ENCODE data around the gene CEACAM8.

DNA sequence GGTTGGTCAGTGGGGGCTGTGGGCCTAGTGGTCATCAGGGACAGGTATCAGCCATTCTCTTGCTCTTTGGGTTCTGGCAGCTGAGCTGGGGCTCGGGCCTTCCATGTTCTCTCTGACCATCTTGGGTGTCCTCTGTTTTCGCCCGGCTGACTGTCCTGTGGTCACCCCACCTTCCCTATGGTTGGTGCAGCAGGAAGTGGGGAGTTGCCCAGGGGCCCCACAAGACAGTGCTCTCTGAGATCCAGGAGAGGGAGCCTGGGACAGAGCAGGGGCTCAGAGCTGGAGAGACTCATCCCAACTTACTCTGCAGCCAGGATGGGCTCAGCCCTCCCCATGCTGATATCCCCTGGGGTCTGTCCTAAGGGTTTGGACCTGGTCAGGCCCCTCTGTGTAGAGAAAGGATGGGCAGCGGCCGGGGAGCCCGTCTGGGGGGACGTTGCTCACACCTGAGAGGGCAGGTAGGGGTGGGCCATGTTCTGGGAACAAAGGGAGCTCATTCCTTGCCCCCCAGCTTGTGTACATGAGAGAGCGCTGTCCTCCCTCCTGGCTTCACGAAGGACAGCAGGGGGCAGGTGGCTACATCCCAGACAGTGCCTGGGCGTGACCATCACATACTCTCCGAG lies 937 bp upstream of the CEACAM8 start:
- TF ChIP-seq, protein P1, sequence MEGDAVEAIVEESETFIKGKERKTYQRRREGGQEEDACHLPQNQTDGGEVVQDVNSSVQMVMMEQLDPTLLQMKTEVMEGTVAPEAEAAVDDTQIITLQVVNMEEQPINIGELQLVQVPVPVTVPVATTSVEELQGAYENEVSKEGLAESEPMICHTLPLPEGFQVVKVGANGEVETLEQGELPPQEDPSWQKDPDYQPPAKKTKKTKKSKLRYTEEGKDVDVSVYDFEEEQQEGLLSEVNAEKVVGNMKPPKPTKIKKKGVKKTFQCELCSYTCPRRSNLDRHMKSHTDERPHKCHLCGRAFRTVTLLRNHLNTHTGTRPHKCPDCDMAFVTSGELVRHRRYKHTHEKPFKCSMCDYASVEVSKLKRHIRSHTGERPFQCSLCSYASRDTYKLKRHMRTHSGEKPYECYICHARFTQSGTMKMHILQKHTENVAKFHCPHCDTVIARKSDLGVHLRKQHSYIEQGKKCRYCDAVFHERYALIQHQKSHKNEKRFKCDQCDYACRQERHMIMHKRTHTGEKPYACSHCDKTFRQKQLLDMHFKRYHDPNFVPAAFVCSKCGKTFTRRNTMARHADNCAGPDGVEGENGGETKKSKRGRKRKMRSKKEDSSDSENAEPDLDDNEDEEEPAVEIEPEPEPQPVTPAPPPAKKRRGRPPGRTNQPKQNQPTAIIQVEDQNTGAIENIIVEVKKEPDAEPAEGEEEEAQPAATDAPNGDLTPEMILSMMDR (IDR thresholded peaks at IDR 0.05), result no peak
- no peak for TF ChIP-seq EZH2 (IDR thresholded peaks at IDR 0.05; ENCODE audit: borderline replicate concordance, insufficient read depth, low read depth, low read length, poor library complexity, severe bottlenecking)

All from B cell (primary cell).